Activated CD4-positive, alpha-beta memory T cell treated with anti-CD3 and anti-CD28 coated beads for 36 hours (primary cell): ENCODE measurements around the gene TTBK1. TPM values are rescaled to one million over a fixed set of nuclear protein-coding genes. Genes with fewer than 3 reads are reported as not detected.

Source experiments
- CTCF ChIA-PET: fragments of 350-600 bp; sonication (Branson Sonifier 250); formaldehyde crosslinking; loops from one replicate; lab custom pipeline; 2021; ENCODE audit warnings: antibody characterized with exemption, inconsistent platforms; lab: Charles Lee
- POLR2A ChIA-PET: fragments of 350-600 bp; sonication (Branson Sonifier 250); formaldehyde crosslinking; loops from one replicate; lab custom pipeline; 2021; ENCODE audit warnings: antibody characterized with exemption; lab: Charles Lee
- DNase-seq: peaks from one replicate; pipeline ENCODE4 v3.0.0-alpha.2; 2020
- H3K27ac Mint-ChIP-seq: one replicate; pipeline ENCODE4 v1.8.0; 2021; ENCODE audit warnings: mixed read lengths
- H3K27me3 Mint-ChIP-seq: one replicate; pipeline ENCODE4 v1.8.0; 2021; ENCODE audit warnings: mixed read lengths
- H3K36me3 Mint-ChIP-seq: one replicate; pipeline ENCODE4 v1.8.0; 2021; ENCODE audit warnings: mixed read lengths
- H3K4me1 Mint-ChIP-seq: one replicate; pipeline ENCODE4 v1.8.0; 2021; ENCODE audit warnings: low read depth, mixed read lengths
- H3K4me3 Mint-ChIP-seq: one replicate; pipeline ENCODE4 v1.8.0; 2021; ENCODE audit warnings: mild to moderate bottlenecking, mixed read lengths
- H3K9me3 Mint-ChIP-seq: one replicate; pipeline ENCODE4 v1.8.0; 2021; ENCODE audit warnings: mixed read lengths
- intact Hi-C: fragments of 100-400 bp; cut with micrococcal nuclease; formaldehyde crosslinking; loops from one replicate; pipeline ENCODE4 v1.15.1; 2023
- total RNA-seq, 2 experiments: library from RNA; stranded (reverse); gene quantifications; one replicate each; pipeline ENCODE4 v1.2.3, GENCODE V29; 2021

The TTBK1 gene
- total RNA-seq, 2 experiments from 2014 or later, result 0.31 to 0.34 TPM

DNA sequence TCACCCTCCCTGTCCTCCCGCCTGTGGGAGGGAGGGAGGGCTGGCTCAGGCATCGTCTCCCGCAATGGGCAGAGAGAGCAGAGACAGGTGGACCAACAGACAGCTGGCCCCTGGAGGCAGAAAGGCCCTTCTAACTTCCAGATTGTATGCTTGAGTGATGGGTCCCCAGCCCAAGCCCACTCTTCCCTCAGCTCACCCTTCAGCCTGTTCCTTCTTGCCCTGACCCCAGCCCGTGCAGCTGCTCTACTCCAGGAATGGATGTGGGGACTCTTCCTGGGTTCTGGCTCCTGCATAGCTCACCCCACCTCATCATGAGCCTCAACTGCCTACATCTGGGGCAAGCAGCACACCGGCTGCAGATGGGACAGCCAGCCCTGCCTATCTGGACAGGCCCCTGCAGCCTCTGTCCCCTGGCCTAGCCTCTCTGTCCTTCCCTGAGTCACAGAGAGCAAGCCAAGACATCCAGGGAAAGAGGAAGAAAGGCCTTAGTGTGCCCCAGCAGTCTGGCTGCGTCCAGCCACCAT, 43.2 kb downstream of the TTBK1 start:
- Mint-ChIP-seq H3K36me3 (no peaks in the 10 kb centered on the region), H3K27ac (no peak overlapping the region), H3K4me3 (no peak overlapping the region), H3K4me1 (no peaks in the 10 kb centered on the region), H3K27me3 (peaks cover 22% of the 10 kb centered on the region), H3K9me3 (no peaks in the 10 kb centered on the region)
- CTCF ChIA-PET, result interaction anchor here (0.5 to 1.3 kb wide), 3 partner anchors 57 to 221 kb away, joined by 3 to 5 read pairs (median 3); partner anchors contain the start of genes ABCC10 and DNPH1
- POLR2A ChIA-PET, result no interaction called here
- intact Hi-C loops, result no loop called here
- DNase-seq, result no peak

DNA sequence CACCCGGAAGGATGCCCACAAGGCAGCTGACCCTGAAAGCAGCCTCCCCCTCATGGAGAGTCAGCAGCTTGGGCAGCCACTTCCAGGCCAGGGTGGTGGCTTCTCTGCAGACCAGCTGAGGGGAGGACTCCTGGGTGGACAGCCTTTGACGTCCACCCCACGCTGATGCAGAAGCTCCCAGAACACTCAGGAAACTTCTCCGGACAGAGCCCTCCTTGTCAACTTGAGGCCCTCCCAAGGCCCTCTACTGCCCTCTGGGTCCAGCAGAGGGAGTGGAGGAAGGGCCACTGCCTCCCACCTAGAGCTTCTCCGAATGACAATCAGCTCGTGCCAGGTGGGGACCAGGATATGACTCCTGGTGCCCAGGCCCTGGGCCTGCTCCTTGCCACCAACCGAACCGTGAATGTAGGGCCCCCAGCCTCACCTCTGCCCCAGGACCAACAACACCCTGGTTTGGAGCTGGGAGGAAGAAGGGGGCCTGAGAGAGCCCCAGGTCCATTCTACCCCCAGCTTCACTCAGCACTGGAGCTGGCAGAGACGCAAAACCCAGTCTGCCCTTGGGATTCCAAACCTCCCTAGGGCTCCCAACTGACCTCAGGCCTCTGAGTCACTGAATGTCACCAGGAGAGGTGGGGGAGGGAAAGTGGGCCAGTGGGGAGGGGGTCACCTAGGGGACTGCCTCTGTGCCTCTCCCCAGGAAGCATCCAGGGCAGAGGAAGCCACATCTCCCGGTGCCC, 43.9 kb downstream of the TTBK1 start:
- no peaks in the 10 kb centered on the region for H3K4me1 Mint-ChIP-seq
- no peak for DNase-seq
- no peaks in the 10 kb centered on the region for H3K36me3 Mint-ChIP-seq
- H3K27me3 Mint-ChIP-seq, result peaks cover 20% of the 10 kb centered on the region
- CTCF ChIA-PET, result interaction anchor here (0.5 to 1.3 kb wide), 3 partner anchors 58 to 220 kb away, joined by 3 to 5 read pairs (median 3); partner anchors contain the start of genes ABCC10 and DNPH1
- intact Hi-C loops, result no loop called here
- POLR2A ChIA-PET, result no interaction called here
- no peak overlapping the region for H3K4me3 Mint-ChIP-seq
- no peaks in the 10 kb centered on the region for H3K9me3 Mint-ChIP-seq
- H3K27ac Mint-ChIP-seq, result no peak overlapping the region

DNA sequence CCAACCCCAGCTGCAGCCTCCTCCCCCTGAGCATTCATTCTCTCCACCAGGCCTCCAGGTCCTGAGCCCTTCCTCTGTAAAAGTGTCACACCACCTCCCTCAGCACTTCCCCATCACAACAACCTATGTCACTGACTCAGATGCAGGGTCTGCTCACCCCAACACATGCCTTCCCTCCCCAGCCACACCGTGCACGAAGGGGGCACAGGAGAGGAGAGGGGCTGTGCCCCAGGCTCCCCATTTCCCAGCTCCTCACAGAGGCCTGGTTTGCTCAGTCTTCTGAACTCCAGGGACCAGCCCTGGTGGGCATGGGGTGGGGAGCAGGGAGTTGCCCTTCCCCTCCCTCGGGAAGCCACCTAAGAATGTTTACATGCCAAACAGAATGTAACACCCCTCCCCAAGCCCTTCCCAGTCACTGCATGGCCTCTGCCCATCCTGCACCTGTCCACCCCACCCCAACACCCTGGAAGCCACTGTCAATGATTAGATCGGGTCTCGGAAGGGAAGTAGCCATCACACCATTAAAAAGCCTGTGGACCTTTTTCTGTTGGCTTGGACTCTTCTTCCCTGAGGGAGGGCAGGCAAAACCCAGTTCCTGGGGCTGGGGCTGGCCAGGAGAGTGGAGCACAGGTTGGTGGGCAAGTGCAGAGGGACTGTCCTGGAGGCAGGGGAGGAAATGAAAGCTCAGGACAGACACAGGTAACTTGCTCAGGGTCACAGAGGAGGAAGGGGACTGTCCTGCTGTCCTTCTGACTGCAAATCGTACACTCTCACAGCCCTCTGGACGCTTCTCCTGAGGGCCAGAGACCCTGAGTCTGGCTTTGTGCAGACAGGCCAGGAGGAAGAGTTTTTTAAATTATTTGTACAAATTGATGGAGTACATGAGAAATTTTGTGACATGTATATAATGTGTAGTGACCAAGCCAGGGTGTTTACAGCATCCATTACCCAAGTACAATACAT, 44.7 kb downstream of the TTBK1 start:
- H3K9me3 Mint-ChIP-seq, result no peaks in the 10 kb centered on the region
- ChIA-PET CTCF (interaction anchor here (0.7 to 1.1 kb wide), 2 partner anchors 20 to 59 kb away, joined by 3 to 5 read pairs; partner anchors contain the start of genes CRIP3 and DNPH1), POLR2A (no interaction called here)
- H3K36me3 Mint-ChIP-seq, result no peaks in the 10 kb centered on the region
- H3K4me1 Mint-ChIP-seq, result no peaks in the 10 kb centered on the region
- intact Hi-C loops, result no loop called here
- H3K27me3 Mint-ChIP-seq, result peaks cover 15% of the 10 kb centered on the region
- no peak overlapping the region for H3K27ac Mint-ChIP-seq
- no peak for DNase-seq
- no peak overlapping the region for H3K4me3 Mint-ChIP-seq

DNA sequence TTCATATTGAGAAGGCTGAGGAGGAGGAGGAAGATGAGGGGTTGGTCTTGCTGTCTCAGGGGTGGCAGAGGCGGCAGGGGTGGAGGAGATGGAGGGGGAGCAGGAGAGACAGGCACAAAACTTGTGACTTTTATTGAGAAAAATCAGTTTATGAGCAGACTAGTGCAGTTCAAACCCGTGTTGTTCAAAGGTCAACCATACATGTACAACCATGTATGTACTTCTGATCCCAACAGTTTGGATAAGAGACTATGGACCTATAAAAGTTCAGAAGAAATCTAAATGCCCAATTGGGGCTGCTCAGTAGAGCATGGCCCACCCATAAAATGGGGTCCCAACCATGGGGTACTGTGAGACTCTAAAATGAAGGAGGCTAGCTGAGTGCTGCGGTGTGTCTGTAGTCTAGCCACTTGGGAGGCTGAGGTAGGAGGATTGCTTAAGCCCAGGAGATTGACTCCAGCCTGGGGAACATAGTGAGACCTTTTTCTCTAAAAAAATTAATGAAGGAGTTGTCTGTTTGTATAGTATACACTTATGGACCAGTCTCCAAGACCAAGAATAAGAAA, 47.1 kb downstream of the TTBK1 start:
- no peaks in the 10 kb centered on the region for H3K9me3 Mint-ChIP-seq
- DNase-seq, result no peak
- POLR2A ChIA-PET, result no interaction called here
- intact Hi-C loops, result no loop called here
- H3K27me3 Mint-ChIP-seq, result peaks cover 13% of the 10 kb centered on the region
- H3K4me1 Mint-ChIP-seq, result no peaks in the 10 kb centered on the region
- no peak overlapping the region for H3K4me3 Mint-ChIP-seq
- no peak overlapping the region for H3K27ac Mint-ChIP-seq
- no peaks in the 10 kb centered on the region for H3K36me3 Mint-ChIP-seq
- CTCF ChIA-PET, result no interaction called here

DNA sequence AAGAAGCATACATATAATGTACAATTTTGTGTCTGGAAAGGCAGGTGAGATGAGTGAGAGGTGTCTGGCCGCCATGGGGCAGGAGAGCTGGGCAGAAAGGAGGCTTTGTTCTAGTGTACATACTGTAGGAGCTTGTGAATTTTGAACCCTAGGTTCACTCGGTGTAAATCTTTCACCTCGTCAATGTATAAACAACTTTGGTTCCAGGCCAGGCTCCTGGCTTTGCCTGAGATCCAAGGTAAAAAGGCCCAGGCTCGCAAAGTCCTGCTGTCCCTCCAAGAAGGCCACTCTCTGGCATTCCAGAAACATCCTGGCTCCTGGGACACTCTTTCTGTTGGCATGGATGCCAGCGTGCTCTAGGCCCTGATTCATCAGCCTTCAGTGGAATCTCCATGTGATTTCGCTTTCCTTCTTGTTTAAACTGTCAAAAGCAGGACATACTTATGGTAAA, 47.6 kb downstream of the TTBK1 start:
- no peak for DNase-seq
- Mint-ChIP-seq H3K27me3 (peaks cover 8% of the 10 kb centered on the region), H3K4me1 (no peaks in the 10 kb centered on the region), H3K4me3 (no peak overlapping the region), H3K36me3 (no peaks in the 10 kb centered on the region), H3K9me3 (no peaks in the 10 kb centered on the region), H3K27ac (no peak overlapping the region)
- intact Hi-C loops, result no loop called here
- CTCF ChIA-PET, result interaction anchor here (0.7 kb wide), 1 partner anchor 18 kb away, joined by 3 read pairs; the partner anchor contains the start of gene CRIP3
- POLR2A ChIA-PET, result no interaction called here

DNA sequence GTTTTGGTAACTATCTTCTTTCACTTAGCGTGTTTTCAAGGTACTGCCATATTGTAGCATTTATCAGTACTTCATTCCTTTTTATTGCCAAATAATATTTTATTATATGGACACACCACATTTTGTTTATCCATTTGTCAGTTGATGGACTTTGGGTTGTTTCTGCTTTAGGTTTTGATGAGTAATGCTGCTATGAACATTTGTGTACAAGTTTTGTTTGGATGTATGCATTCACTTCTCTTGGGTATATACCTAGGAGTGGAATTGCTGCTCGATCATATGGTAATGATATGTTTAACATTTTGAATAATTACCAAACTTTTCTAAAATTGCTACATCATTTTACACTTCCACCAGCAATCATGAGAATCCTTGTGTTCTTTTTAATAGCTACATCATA, 48.4 kb downstream of the TTBK1 start:
- Mint-ChIP-seq H3K27ac (no peak overlapping the region), H3K36me3 (no peaks in the 10 kb centered on the region), H3K4me3 (no peak overlapping the region), H3K27me3 (peaks cover 5% of the 10 kb centered on the region), H3K9me3 (no peaks in the 10 kb centered on the region), H3K4me1 (no peaks in the 10 kb centered on the region)
- POLR2A ChIA-PET, result no interaction called here
- DNase-seq, result no peak
- intact Hi-C loops, result no loop called here
- CTCF ChIA-PET, result interaction anchor here (0.7 to 0.8 kb wide), 2 partner anchors 17 to 63 kb away, joined by 3 read pairs; partner anchors contain the start of genes CRIP3 and DNPH1

DNA sequence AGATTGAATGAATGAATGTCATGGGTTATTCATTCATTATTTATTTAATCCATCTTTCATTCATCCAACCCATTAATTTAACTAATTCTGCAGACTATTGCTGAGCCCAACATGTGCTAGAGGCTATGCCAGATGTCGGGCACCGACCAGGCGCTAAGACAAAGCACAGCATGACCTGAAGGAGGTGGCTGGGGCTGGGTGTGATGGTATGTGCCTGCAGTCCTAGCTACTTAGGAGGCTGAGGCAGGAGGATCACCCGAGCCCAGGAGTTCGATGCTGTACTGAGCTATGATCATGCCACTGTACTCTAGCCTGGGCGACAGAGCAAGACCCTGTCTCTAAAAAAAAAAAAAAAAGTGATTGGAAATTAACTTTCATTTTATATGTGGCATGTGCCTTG, 49.1 kb downstream of the TTBK1 start:
- Mint-ChIP-seq H3K4me1 (no peaks in the 10 kb centered on the region), H3K36me3 (no peaks in the 10 kb centered on the region), H3K27me3 (peaks cover 2% of the 10 kb centered on the region), H3K27ac (no peak overlapping the region), H3K9me3 (no peaks in the 10 kb centered on the region), H3K4me3 (no peak overlapping the region)
- no peak for DNase-seq
- intact Hi-C loops, result no loop called here
- ChIA-PET CTCF (interaction anchor here (0.6 kb wide), 1 partner anchor 52 kb away, joined by 3 read pairs; no protein-coding TSS in a partner anchor), POLR2A (no interaction called here)

DNA sequence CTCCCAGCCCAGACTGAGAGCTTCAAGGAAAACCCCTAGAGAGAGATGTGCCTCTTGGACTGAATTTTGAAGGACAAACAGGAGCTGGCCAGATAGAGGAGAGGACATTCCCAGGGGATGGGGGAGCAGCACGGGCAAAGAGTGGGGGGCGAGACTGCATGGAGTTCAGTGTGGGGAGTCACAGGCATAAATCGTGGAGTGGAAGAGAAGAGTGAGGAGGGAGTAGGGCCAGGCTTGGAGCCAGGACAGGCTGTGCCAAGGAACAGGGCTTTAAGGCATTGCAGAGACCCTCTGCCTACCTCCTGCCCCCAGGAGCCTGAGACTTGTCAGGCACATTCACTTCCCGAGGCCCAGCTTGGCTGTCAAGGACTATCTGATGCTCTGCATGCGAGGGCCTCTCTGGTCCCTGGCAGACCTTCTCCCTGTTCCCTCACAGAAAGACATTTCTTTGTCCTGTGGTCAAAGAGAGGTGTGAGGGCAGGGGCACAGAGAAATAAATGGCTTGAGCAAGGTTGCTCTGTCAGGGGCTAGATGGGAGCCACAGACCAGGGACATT, 49.6 kb downstream of the TTBK1 start:
- CTCF ChIA-PET, result interaction anchor here (0.6 kb wide), 1 partner anchor 51 kb away, joined by 3 read pairs; no protein-coding TSS in a partner anchor
- H3K4me3 Mint-ChIP-seq, result no peak overlapping the region
- H3K36me3 Mint-ChIP-seq, result no peaks in the 10 kb centered on the region
- intact Hi-C loops, result no loop called here
- H3K4me1 Mint-ChIP-seq, result no peaks in the 10 kb centered on the region
- peaks cover 2% of the 10 kb centered on the region for H3K27me3 Mint-ChIP-seq
- POLR2A ChIA-PET, result no interaction called here
- H3K9me3 Mint-ChIP-seq, result no peaks in the 10 kb centered on the region
- no peak for DNase-seq
- H3K27ac Mint-ChIP-seq, result no peak overlapping the region

DNA sequence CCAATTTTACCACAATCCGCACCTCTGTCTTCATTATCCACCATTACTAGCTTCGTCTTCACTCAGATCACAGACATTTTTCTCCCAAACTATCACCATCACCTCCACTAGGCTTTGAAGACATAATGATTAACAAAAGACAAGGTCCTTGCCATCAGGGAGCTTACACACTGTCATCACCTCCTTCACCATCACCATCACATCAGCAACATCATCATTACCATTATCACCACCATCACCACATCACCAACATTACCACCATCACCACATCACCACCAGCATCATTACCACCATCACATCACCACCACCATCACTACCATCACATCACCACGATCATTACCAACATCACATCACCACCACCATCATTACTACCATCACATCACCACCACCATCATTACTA, 50.4 kb downstream of the TTBK1 start:
- H3K4me3 Mint-ChIP-seq, result no peak overlapping the region
- POLR2A ChIA-PET, result no interaction called here
- no peaks in the 10 kb centered on the region for H3K9me3 Mint-ChIP-seq
- peaks cover 2% of the 10 kb centered on the region for H3K27me3 Mint-ChIP-seq
- intact Hi-C loops, result no loop called here
- DNase-seq, result no peak
- CTCF ChIA-PET, result no interaction called here
- H3K4me1 Mint-ChIP-seq, result no peaks in the 10 kb centered on the region
- no peaks in the 10 kb centered on the region for H3K36me3 Mint-ChIP-seq
- H3K27ac Mint-ChIP-seq, result no peak overlapping the region

DNA sequence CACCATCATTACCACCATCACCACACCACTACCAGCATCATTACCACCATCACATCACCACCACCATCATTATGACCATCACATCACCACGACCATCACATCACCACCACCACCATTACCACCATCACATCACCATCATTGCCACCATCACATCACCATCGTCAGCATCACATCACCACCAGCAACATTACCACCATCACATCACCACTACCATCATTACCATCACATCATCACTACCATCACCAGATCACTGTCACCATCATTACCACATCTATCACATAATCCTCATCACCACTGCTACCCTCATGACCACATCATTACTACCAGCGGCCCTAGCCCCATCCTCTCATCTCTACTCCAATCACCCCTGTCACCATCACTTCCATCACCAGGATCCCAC, 51.3 kb downstream of the TTBK1 start:
- no peaks in the 10 kb centered on the region for H3K36me3 Mint-ChIP-seq
- H3K9me3 Mint-ChIP-seq, result no peaks in the 10 kb centered on the region
- peaks cover 2% of the 10 kb centered on the region for H3K27me3 Mint-ChIP-seq
- no peak overlapping the region for H3K4me3 Mint-ChIP-seq
- ChIA-PET CTCF (no interaction called here), POLR2A (no interaction called here)
- H3K27ac Mint-ChIP-seq, result no peak overlapping the region
- no peaks in the 10 kb centered on the region for H3K4me1 Mint-ChIP-seq
- intact Hi-C loops, result no loop called here
- DNase-seq, result no peak

DNA sequence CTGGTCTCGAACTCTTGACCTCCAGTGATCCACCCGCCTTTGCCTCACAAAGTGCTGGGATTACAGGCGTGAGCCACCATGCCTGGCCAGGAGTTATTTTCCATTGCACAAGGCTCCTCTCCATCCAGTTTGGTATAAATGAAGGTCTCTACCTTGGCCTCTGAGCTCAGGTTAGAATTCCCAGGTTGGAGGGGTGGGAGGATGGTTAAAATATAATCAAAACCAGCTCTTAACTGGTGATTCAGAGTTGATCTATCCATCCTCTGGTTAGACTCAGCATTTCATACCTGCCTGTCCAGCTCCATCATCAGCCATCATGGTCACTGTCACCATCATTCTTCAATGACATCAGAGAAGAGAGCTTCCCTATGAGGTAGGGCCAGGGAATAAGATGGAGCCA, 52.2 kb downstream of the TTBK1 start:
- Mint-ChIP-seq H3K9me3 (no peaks in the 10 kb centered on the region), H3K36me3 (no peaks in the 10 kb centered on the region), H3K27ac (no peak overlapping the region), H3K27me3 (peaks cover 2% of the 10 kb centered on the region), H3K4me1 (no peaks in the 10 kb centered on the region), H3K4me3 (no peak overlapping the region)
- ChIA-PET POLR2A (interaction anchor here (1.3 kb wide), 1 partner anchor 12 kb away, joined by 3 read pairs; no protein-coding TSS in a partner anchor), CTCF (interaction anchor here (2.6 kb wide), 1 partner anchor 13 kb away, joined by 18 read pairs; the partner anchor contains the start of gene CRIP3)
- DNase-seq, result no peak
- intact Hi-C loops, result no loop called here
